Measurements from ENCODE around the gene KRT84. TPM values are rescaled to one million over a fixed set of nuclear protein-coding genes. Genes with fewer than 3 reads are reported as not detected.
A peak's percentile ranks its signal among the peaks of the same experiment; 100 is the strongest.

Gene KRT84
- total and polyA plus RNA-seq, 4 donors: not detected

GRCh38 chr12:52389313-52390207 lies 4.1 kb upstream of the KRT84 start:
- no peak for TF ChIP-seq CTCF (IDR thresholded peaks at IDR 0.05; ENCODE audit: control extremely low read depth, extremely low read depth)
- DNase-seq: peak in 1 of 3 donors; percentile 18
- WGBS, 2 donors: 53 to 56% methylated on average over 9 of the region's 9 CpGs
- Histone ChIP-seq H3K9ac (ENCODE audit: insufficient read depth in 1 of 2, low read length in 2 of 2) (no peak overlapping the region), H3K27ac (ENCODE audit: low read depth in 1 of 2, low read length in 1 of 2) (no peak overlapping the region), H3K36me3 (ENCODE audit: control insufficient read depth in 4 of 4, insufficient read depth in 4 of 4, low read length in 4 of 4) (no peaks in the 10 kb centered on the region), H3K9me3 (ENCODE audit: control insufficient read depth in 4 of 4, insufficient read depth in 3 of 4, low read length in 3 of 4) (no peaks in the 10 kb centered on the region), H3K4me1 (ENCODE audit: control insufficient read depth in 5 of 5, insufficient read depth in 5 of 5, low read length in 5 of 5) (peaks cover 0 to 11% (median 0%) of the 10 kb centered on the region in 5 donors), H3K27me3 (ENCODE audit: control insufficient read depth in 3 of 3, insufficient read depth in 3 of 3, low read length in 2 of 3) (peaks cover 0 to 7% (median 0%) of the 10 kb centered on the region in 3 donors), H3K4me3 (no peak overlapping the region)
- no peak for ATAC-seq (ENCODE audit: insufficient read depth, low FRiP score)

- TF ChIP-seq CTCF (IDR thresholded peaks at IDR 0.05; ENCODE audit: control extremely low read depth, extremely low read depth): no peak
- no peak for ATAC-seq (ENCODE audit: insufficient read depth, low FRiP score)
- DNase-seq: no peak
Observed at GRCh38 chr12:52387859-52388258, 2.4 kb upstream of the KRT84 start.

GRCh38 chr12:52383331-52383730 lies 2.1 kb downstream of the KRT84 start:
- WGBS, 2 donors: 89 to 90% methylated on average over 3 of the region's 3 CpGs
- no peak for ATAC-seq (ENCODE audit: insufficient read depth, low FRiP score)

More at GRCh38 chr12:52387859-52388258, 2.4 kb upstream of the KRT84 start:
- 88% methylated on average over 2 of the region's 2 CpGs for WGBS, 2 donors
- Histone ChIP-seq H3K27ac (ENCODE audit: low read depth in 1 of 2, low read length in 1 of 2) (no peak overlapping the region), H3K4me1 (ENCODE audit: control insufficient read depth in 5 of 5, insufficient read depth in 5 of 5, low read length in 5 of 5) (peaks cover 0 to 5% (median 0%) of the 10 kb centered on the region in 5 donors), H3K27me3 (ENCODE audit: control insufficient read depth in 3 of 3, insufficient read depth in 3 of 3, low read length in 2 of 3) (peaks cover 0 to 7% (median 0%) of the 10 kb centered on the region in 3 donors), H3K4me3 (no peak overlapping the region), H3K9me3 (ENCODE audit: control insufficient read depth in 4 of 4, insufficient read depth in 3 of 4, low read length in 3 of 4) (no peaks in the 10 kb centered on the region), H3K36me3 (ENCODE audit: control insufficient read depth in 4 of 4, insufficient read depth in 4 of 4, low read length in 4 of 4) (no peaks in the 10 kb centered on the region), H3K9ac (ENCODE audit: insufficient read depth in 1 of 2, low read length in 2 of 2) (no peak overlapping the region)

More at GRCh38 chr12:52383331-52383730, 2.1 kb downstream of the KRT84 start:
- no peak overlapping the region for H3K9ac ChIP-seq (ENCODE audit: insufficient read depth in 1 of 2, low read length in 2 of 2)
- no peak overlapping the region for H3K27ac ChIP-seq (ENCODE audit: low read depth in 1 of 2, low read length in 1 of 2)
- H3K9me3 ChIP-seq (ENCODE audit: control insufficient read depth in 4 of 4, insufficient read depth in 3 of 4, low read length in 3 of 4): no peaks in the 10 kb centered on the region
- no peak overlapping the region for H3K4me3 ChIP-seq
- no peaks in the 10 kb centered on the region for H3K36me3 ChIP-seq (ENCODE audit: control insufficient read depth in 4 of 4, insufficient read depth in 4 of 4, low read length in 4 of 4)
- H3K4me1 ChIP-seq (ENCODE audit: control insufficient read depth in 5 of 5, insufficient read depth in 5 of 5, low read length in 5 of 5): no peaks in the 10 kb centered on the region
- no peak for DNase-seq
- H3K27me3 ChIP-seq (ENCODE audit: control insufficient read depth in 3 of 3, insufficient read depth in 3 of 3, low read length in 2 of 3): peaks cover 0 to 16% (median 0%) of the 10 kb centered on the region in 3 donors
- TF ChIP-seq CTCF (IDR thresholded peaks at IDR 0.05; ENCODE audit: control extremely low read depth, extremely low read depth): no peak
